Measurements from ENCODE around the gene DZANK1.
"Not testable (repeated sequence)": the region's sequence is repeated elsewhere in the genome, so short reads cannot be mapped to it uniquely, and the experiment has no call there.

DZANK1 gene

GRCh38 chr20:18372296-18372695 is 94.5 kb downstream of the DZANK1 start:
- no peak for DNase-seq

DNA sequence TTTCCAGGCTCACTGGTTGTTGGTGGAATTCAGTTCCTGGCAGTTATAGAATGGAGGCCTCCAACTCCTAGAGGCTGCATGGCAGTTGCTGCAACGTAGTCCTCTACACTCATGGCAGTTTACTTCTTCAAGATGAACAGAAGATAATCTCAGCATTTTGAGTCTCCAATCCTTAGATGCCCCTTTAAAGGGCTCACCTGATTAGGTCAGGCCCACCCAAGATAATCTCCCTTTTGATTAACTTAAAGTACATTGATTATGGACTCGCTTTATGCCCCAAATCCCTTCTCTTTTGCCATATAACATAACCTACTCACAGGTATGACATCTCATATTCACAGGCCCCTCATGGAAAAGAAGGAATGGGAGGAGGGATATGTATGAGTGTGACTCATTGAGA is 102.1 kb downstream of the DZANK1 start:
- no peak for DNase-seq

DNA sequence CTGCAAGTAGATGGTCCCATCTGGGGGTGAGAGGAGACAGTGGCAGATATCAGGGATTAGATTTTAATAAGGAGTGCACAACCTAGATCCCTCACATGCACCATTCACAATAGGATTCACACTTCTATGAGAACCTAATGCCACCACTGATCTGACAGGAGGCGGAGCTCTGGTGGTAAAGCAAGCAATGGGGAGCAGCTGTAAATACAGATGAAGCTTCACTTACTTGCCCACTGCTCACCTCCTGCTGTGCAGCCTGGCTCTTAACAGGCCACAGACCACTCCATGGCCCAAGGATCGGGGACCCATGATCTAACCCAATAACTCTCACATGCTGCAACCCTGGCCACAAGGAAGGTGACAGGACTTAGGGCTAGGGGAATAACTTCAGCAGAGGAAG is 103.1 kb downstream of the DZANK1 start:
- DNase-seq, result no peak

GRCh38 chr20:18362916-18363315 is 103.9 kb downstream of the DZANK1 start:
- DNase-seq, result no peak

DNA sequence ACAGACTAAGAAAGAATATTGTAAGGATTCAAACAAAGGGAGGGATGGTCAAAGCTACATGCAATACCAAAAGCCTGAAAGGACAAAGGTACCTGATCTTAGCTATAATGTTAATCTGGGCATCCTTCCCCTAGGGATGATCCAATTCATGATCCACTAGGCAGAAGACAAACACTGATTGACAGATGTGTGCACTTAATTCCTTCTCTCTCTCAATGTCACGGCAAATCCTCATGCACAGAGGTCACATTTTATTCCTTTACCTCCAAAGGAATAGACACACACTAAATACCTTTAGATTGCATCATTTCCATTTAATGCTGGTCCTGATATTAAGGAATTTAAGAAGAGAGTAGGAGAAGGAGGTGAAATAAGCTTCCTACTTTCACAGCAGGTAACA is 105.2 kb downstream of the DZANK1 start:
- DNase-seq, result no peak

GRCh38 chr20:18360635-18361034 is 106.2 kb downstream of the DZANK1 start:
- DNase-seq, result no peak

GRCh38 chr20:18359854-18360253 is 107.0 kb downstream of the DZANK1 start:
- no peak for DNase-seq

- DNase-seq, result not testable (repeated sequence)
These were observed 117.1 kb downstream of the DZANK1 start for GRCh38 chr20:18349749-18350148.
